Gastrocnemius medialis (tissue), 4 donors: ENCODE measurements around the gene PAPSS1. TPM values are rescaled to one million over a fixed set of nuclear protein-coding genes. Genes with fewer than 3 reads are reported as not detected.

Source experiments
- ATAC-seq, 2 donors: fragments of 150-250 bp; one replicate each; pipeline ENCODE4 v1.9.1; 2016
- DNase-seq, 2 donors: peaks; one replicate each; pipeline ENCODE4 v3.0.0-alpha.2; 2019
- H3K27ac ChIP-seq, 4 donors: fragments of 200-600 bp; sonication (generic); 1 replicate in 1 of 4; 2 replicates in 3 of 4; pipeline ENCODE4 v1.5.1; 2016 to 2018; ENCODE audit warnings: mild to moderate bottlenecking in 2 of 4, moderate library complexity in 1 of 4
- H3K27me3 ChIP-seq, 3 donors: fragments of 200-600 bp; sonication (generic) in 2 of 3; 1 replicate in 1 of 3; 2 replicates in 2 of 3; pipeline versions ENCODE4 v1.5.1 to v1.6.0; 2016 to 2019; ENCODE audit warnings: mild to moderate bottlenecking in 1 of 3, moderate library complexity in 1 of 3
- H3K36me3 ChIP-seq, 2 donors: fragments of 200-600 bp; sonication (generic) in 1 of 2; one replicate each; pipeline ENCODE4 v1.5.1; 2017 to 2018
- H3K4me1 ChIP-seq, 2 donors: fragments of 200-600 bp; sonication (generic) in 1 of 2; one replicate each; pipeline ENCODE4 v1.5.1; 2016 to 2017; ENCODE audit warnings: mild to moderate bottlenecking in 2 of 2
- H3K4me3 ChIP-seq, 4 donors: fragments of 200-600 bp; sonication (generic) in 3 of 4; 1 replicate in 1 of 4; 2 replicates in 3 of 4; pipeline ENCODE4 v1.5.1; 2016 to 2019; ENCODE audit warnings: mild to moderate bottlenecking in 2 of 4
- H3K9me3 ChIP-seq, 3 donors: fragments of 200-600 bp; sonication (generic) in 2 of 3; 1 replicate in 1 of 3; 2 replicates in 2 of 3; pipeline ENCODE4 v1.5.1; 2016 to 2019
- CTCF ChIP-seq, 5 experiments: fragments of 450-650 bp in 3 of 5; fragments of 200-600 bp in 2 of 5; sonication (generic) in 2 of 5; IDR thresholded peaks in 4 of 5; conservative IDR thresholded peaks in 1 of 5; 1 replicate in 4 of 5; 2 replicates in 1 of 5; pipeline ENCODE4 v1.5.1; 2016 to 2019; ENCODE audit warnings: antibody characterized with exemption in 5 of 5, mild to moderate bottlenecking in 3 of 5, moderate library complexity in 3 of 5
- POLR2A ChIP-seq, 2 donors: fragments of 450-650 bp; IDR thresholded peaks; one replicate each; pipeline ENCODE4 v1.6.1; 2017; ENCODE audit warnings: antibody characterized with exemption in 2 of 2, mild to moderate bottlenecking in 2 of 2, moderate library complexity in 2 of 2
- in situ Hi-C, 4 donors: fragments of 200-750 bp; cut with MboI; loops; one replicate each; pipeline versions ENCODE4 v1.15.0 to v1.8.0; 2017; ENCODE audit warnings: low sequenced_read_pairs in 4 of 4
- intact Hi-C: fragments of 100-400 bp; cut with DNase I; formaldehyde crosslinking; loops from one replicate; pipeline ENCODE4 v1.15.1; 2023; ENCODE audit warnings: low total_unique reads
- total RNA-seq, 4 donors: library from RNA; depleted of rRNA; stranded (reverse); fragments of >200 nt; gene quantifications; one replicate each; pipeline versions ENCODE4 v1.1.0 to v1.2.3, GENCODE V29; 2016

Gene PAPSS1
- total RNA-seq, 4 donors from 2014 or later: 3.7 to 7.0 (median 5.9) TPM

- in situ Hi-C loops (loop anchor here in 2 of 4 donors (25.0 kb wide), 2 partner anchors 894 to 919 kb away; partner anchors contain the start of gene RPL34 (in 1 of the 2)), intact Hi-C loops (no loop called here)
- H3K27ac ChIP-seq: no peak overlapping the region
- H3K27me3 ChIP-seq: no peaks in the 10 kb centered on the region
- ATAC-seq (no peak), DNase-seq (no peak)
- no peaks in the 10 kb centered on the region for H3K9me3 ChIP-seq
- H3K4me3 ChIP-seq: no peak overlapping the region
- no peak for TF ChIP-seq CTCF (IDR thresholded peaks at IDR 0.05 in 4 of 5, conservative IDR thresholded peaks at IDR 0.05 in 1 of 5)
- no peak for TF ChIP-seq POLR2A (IDR thresholded peaks at IDR 0.05)
- no peaks in the 10 kb centered on the region for H3K36me3 ChIP-seq
- H3K4me1 ChIP-seq: peaks cover 4 to 16% of the 10 kb centered on the region in 2 donors
Measured at GRCh38 chr4:107718351-107718965, 1.6 kb downstream of the PAPSS1 start.

- ATAC-seq (no peak), DNase-seq (no peak)
- intact Hi-C loops: no loop called here
- Histone ChIP-seq H3K4me3 (no peak overlapping the region), H3K27me3 (no peaks in the 10 kb centered on the region), H3K36me3 (no peaks in the 10 kb centered on the region), H3K9me3 (no peaks in the 10 kb centered on the region), H3K27ac (no peak overlapping the region), H3K4me1 (peaks cover 0 to 2% of the 10 kb centered on the region in 2 donors)
- TF ChIP-seq CTCF (IDR thresholded peaks at IDR 0.05 in 4 of 5, conservative IDR thresholded peaks at IDR 0.05 in 1 of 5) (no peak), POLR2A (IDR thresholded peaks at IDR 0.05) (no peak)
- in situ Hi-C loops: loop anchor here in 2 of 4 donors (25.0 kb wide), 2 partner anchors 898 to 923 kb away; partner anchors contain the start of gene RPL34 (in 1 of the 2)
Measured at GRCh38 chr4:107714256-107714655, 5.8 kb downstream of the PAPSS1 start.

- no peaks in the 10 kb centered on the region for H3K27me3 ChIP-seq
- DNase-seq: no peak
- H3K9me3 ChIP-seq: no peaks in the 10 kb centered on the region
- intact Hi-C loops (no loop called here), in situ Hi-C loops (loop anchor here in 2 of 4 donors (25.0 kb wide), 2 partner anchors 900 to 925 kb away; partner anchors contain the start of gene RPL34 (in 1 of the 2))
- H3K4me3 ChIP-seq: no peak overlapping the region
- H3K27ac ChIP-seq: no peak overlapping the region
- H3K36me3 ChIP-seq: no peaks in the 10 kb centered on the region
- TF ChIP-seq CTCF (IDR thresholded peaks at IDR 0.05 in 4 of 5, conservative IDR thresholded peaks at IDR 0.05 in 1 of 5) (no peak), POLR2A (IDR thresholded peaks at IDR 0.05) (no peak)
- no peak for ATAC-seq
- H3K4me1 ChIP-seq: no peaks in the 10 kb centered on the region
Measured at GRCh38 chr4:107712236-107712635, 7.8 kb downstream of the PAPSS1 start.

GRCh38 chr4:107711831-107712230 is 8.2 kb downstream of the PAPSS1 start:
- no peak overlapping the region for H3K27ac ChIP-seq
- intact Hi-C loops: no loop called here
- in situ Hi-C loops: loop anchor here in 2 of 4 donors (25.0 kb wide), 2 partner anchors 900 to 925 kb away; partner anchors contain the start of gene RPL34 (in 1 of the 2)
- no peaks in the 10 kb centered on the region for H3K4me1 ChIP-seq
- DNase-seq (no peak), ATAC-seq (no peak)
- H3K27me3 ChIP-seq: no peaks in the 10 kb centered on the region
- H3K36me3 ChIP-seq: no peaks in the 10 kb centered on the region
- peaks cover 0 to 3% (median 0%) of the 10 kb centered on the region in 3 donors for H3K9me3 ChIP-seq
- no peak for TF ChIP-seq POLR2A (IDR thresholded peaks at IDR 0.05)
- TF ChIP-seq CTCF (IDR thresholded peaks at IDR 0.05 in 4 of 5, conservative IDR thresholded peaks at IDR 0.05 in 1 of 5): no peak
- no peak overlapping the region for H3K4me3 ChIP-seq
